Gastrocnemius medialis (tissue), 4 donors: Measurements from ENCODE around the gene PLB1.

Experiments
- CTCF ChIP-seq, 5 experiments: fragments of 450-650 bp in 3 of 5; fragments of 200-600 bp in 2 of 5; sonication (generic) in 2 of 5; IDR thresholded peaks in 4 of 5; conservative IDR thresholded peaks in 1 of 5; 1 replicate in 4 of 5; 2 replicates in 1 of 5; pipeline ENCODE4 v1.5.1; 2016 to 2019; ENCODE audit warnings: antibody characterized with exemption in 5 of 5, mild to moderate bottlenecking in 3 of 5, moderate library complexity in 3 of 5
- POLR2A ChIP-seq, 2 donors: fragments of 450-650 bp; IDR thresholded peaks; one replicate each; pipeline ENCODE4 v1.6.1; 2017; ENCODE audit warnings: antibody characterized with exemption in 2 of 2, mild to moderate bottlenecking in 2 of 2, moderate library complexity in 2 of 2

- TF ChIP-seq CTCF (IDR thresholded peaks at IDR 0.05 in 4 of 5, conservative IDR thresholded peaks at IDR 0.05 in 1 of 5) = no peak
- no peak for TF ChIP-seq POLR2A (IDR thresholded peaks at IDR 0.05)
Measured at GRCh38 chr2:28544405-28544921, 48.6 kb downstream of the PLB1 start.
